GM23338 (cell line): ENCODE results near the gene DHX8. TPM values are rescaled to one million over a fixed set of nuclear protein-coding genes. Genes with fewer than 3 reads are reported as not detected.

Experiments
- ATAC-seq: fragments of 200-7000 bp; cut with Tn5 transposase; 3 replicates; pipeline ENCODE4 v1.9.1; 2020
- DNase-seq: peaks from one replicate; pipeline ENCODE4 v3.0.0-alpha.2; 2015; ENCODE audit warnings: low spot score
- H2AFZ ChIP-seq: fragments of 200-600 bp; sonication (generic); 2 replicates; pipeline ENCODE4 v1.8.0; 2016; ENCODE audit warnings: antibody characterized with exemption, mild to moderate bottlenecking, moderate library complexity
- H3F3A ChIP-seq: fragments of 200-600 bp; sonication (generic); replicated peaks from 2 replicates; pipeline ENCODE4 v1.8.0; 2017; ENCODE audit warnings: antibody characterized with exemption, mixed run types, low read depth
- H3K27ac ChIP-seq: fragments of 200-600 bp; sonication (generic); 2 replicates; pipeline ENCODE4 v1.6.1; 2016; ENCODE audit warnings: low read depth
- H3K27me3 ChIP-seq: fragments of 200-600 bp; sonication (generic); 2 replicates; pipeline ENCODE4 v1.8.0; 2016; ENCODE audit warnings: mild to moderate bottlenecking, mixed run types, moderate library complexity; ENCODE audit not compliant: insufficient read depth
- H3K36me3 ChIP-seq: fragments of 200-600 bp; sonication (generic); 2 replicates; pipeline ENCODE4 v1.8.0; 2016; ENCODE audit warnings: mild to moderate bottlenecking; ENCODE audit not compliant: insufficient read depth
- H3K4me1 ChIP-seq: fragments of 200-600 bp; sonication (generic); 2 replicates; pipeline ENCODE4 v1.8.0; 2016; ENCODE audit warnings: mild to moderate bottlenecking, moderate library complexity; ENCODE audit not compliant: insufficient read depth
- H3K4me2 ChIP-seq: fragments of 200-600 bp; sonication (generic); 2 replicates; pipeline ENCODE4 v1.7.1; 2017; ENCODE audit warnings: mixed run types
- H3K4me3 ChIP-seq: fragments of 200-600 bp; sonication (generic); 2 replicates; pipeline ENCODE4 v1.6.1; 2016; ENCODE audit warnings: mixed run types
- H3K79me2 ChIP-seq: fragments of 200-600 bp; sonication (generic); replicated peaks from 2 replicates; pipeline ENCODE4 v1.8.0; 2017; ENCODE audit warnings: mild to moderate bottlenecking; ENCODE audit not compliant: insufficient read depth
- H3K9me2 ChIP-seq: fragments of 200-600 bp; sonication (generic); 2 replicates; pipeline ENCODE4 v1.8.0; 2017; ENCODE audit not compliant: insufficient read depth
- H4K20me1 ChIP-seq: fragments of 200-600 bp; sonication (generic); replicated peaks from 2 replicates; pipeline ENCODE4 v1.8.0; 2017; ENCODE audit warnings: mild to moderate bottlenecking; ENCODE audit not compliant: insufficient read depth
- H3K27ac Mint-ChIP-seq: 2 replicates; pipeline ENCODE4 v1.8.0; 2020; ENCODE audit warnings: inconsistent platforms, mild to moderate bottlenecking, moderate library complexity, mixed read lengths
- H3K27me3 Mint-ChIP-seq: 3 replicates; pipeline ENCODE4 v1.8.0; 2022; ENCODE audit warnings: low read depth, mild to moderate bottlenecking, moderate library complexity, mixed read lengths, inconsistent platforms; ENCODE audit not compliant: insufficient read depth, poor library complexity
- H3K36me3 Mint-ChIP-seq: 3 replicates; pipeline ENCODE4 v1.8.0; 2021; ENCODE audit warnings: low read depth, mild to moderate bottlenecking, inconsistent platforms, moderate library complexity, mixed read lengths
- H3K4me1 Mint-ChIP-seq: 3 replicates; pipeline ENCODE4 v1.8.0; 2020; ENCODE audit warnings: mild to moderate bottlenecking, inconsistent platforms, mixed read lengths
- H3K4me3 Mint-ChIP-seq: 3 replicates; pipeline ENCODE4 v1.8.0; 2021; ENCODE audit warnings: moderate library complexity, mild to moderate bottlenecking, inconsistent platforms, mixed read lengths
- H3K9me3 Mint-ChIP-seq: 3 replicates; pipeline ENCODE4 v1.8.0; 2020; ENCODE audit warnings: moderate library complexity, mild to moderate bottlenecking, inconsistent platforms, mixed read lengths
- CREB1 ChIP-seq: fragments of 250-450 bp; sonication (Bioruptor Pico); IDR thresholded peaks from 2 replicates; pipeline ENCODE4 v1.5.0; 2020; ENCODE audit warnings: low read depth, mild to moderate bottlenecking, moderate library complexity
- ETS1 ChIP-seq: IDR thresholded peaks from 2 replicates; pipeline ENCODE4 v1.6.1; 2016; ENCODE audit warnings: antibody characterized with exemption
- EZH2 ChIP-seq: fragments of 200-600 bp; sonication (generic); IDR thresholded peaks from one replicate; pipeline ENCODE4 v1.8.0; 2017; ENCODE audit warnings: antibody characterized with exemption, mild to moderate bottlenecking, low read depth; ENCODE audit not compliant: unreplicated experiment
- EZH2phosphoT487 ChIP-seq: fragments of 200-600 bp; sonication (generic); IDR thresholded peaks from one replicate; pipeline ENCODE4 v1.8.1; 2018; ENCODE audit warnings: antibody characterized with exemption; ENCODE audit not compliant: unreplicated experiment
- JUNB ChIP-seq: IDR thresholded peaks from one replicate; pipeline ENCODE4 v1.6.1; 2016; ENCODE audit warnings: antibody characterized with exemption; ENCODE audit not compliant: unreplicated experiment
- NANOG ChIP-seq: IDR thresholded peaks from 2 replicates; pipeline ENCODE4 v1.6.1; 2016; ENCODE audit warnings: antibody characterized with exemption, borderline replicate concordance
- POLR2AphosphoS5 ChIP-seq: IDR thresholded peaks from 2 replicates; pipeline ENCODE4 v1.6.1; 2016; ENCODE audit warnings: antibody characterized with exemption, low read depth
- STAT1 ChIP-seq: IDR thresholded peaks from one replicate; pipeline ENCODE4 v1.6.1; 2016; ENCODE audit warnings: antibody characterized with exemption; ENCODE audit not compliant: unreplicated experiment
- ZNF114 ChIP-seq: fragments of 250-450 bp; sonication (Bioruptor Pico); IDR thresholded peaks from 2 replicates; pipeline ENCODE4 v1.5.0; 2020; ENCODE audit warnings: mild to moderate bottlenecking, moderate library complexity
- ZNF331 ChIP-seq: fragments of 250-450 bp; sonication (Bioruptor Pico); IDR thresholded peaks from 2 replicates; pipeline ENCODE4 v1.5.0; 2020; ENCODE audit warnings: low read depth, mild to moderate bottlenecking, moderate library complexity
- polyA plus RNA-seq: library from polyadenylated mRNA; unstranded; fragments of >200 nt; fragmentation: Nextera tagmentation; extraction: Ambion mirVana; gene quantifications from 2 replicates; pipeline ENCODE4 v1.2.1, GENCODE V29; 2016
- total RNA-seq: library from RNA; depleted of rRNA; stranded (reverse); fragments of >200 nt; shearing (Covaris generic); gene quantifications from 2 replicates; pipeline ENCODE4 v1.2.3, GENCODE V29; 2014
- TF ChIP-seq, protein P1 (sequence below): IDR thresholded peaks from one replicate; pipeline ENCODE4 v1.6.1; 2018; ENCODE audit warnings: antibody characterized with exemption; ENCODE audit not compliant: unreplicated experiment
- TF ChIP-seq, protein P2 (sequence below), 2 experiments: fragments of 200-600 bp in 1 of 2; sonication (generic) in 1 of 2; conservative IDR thresholded peaks; 2 replicates each; pipeline versions ENCODE4 v1.5.1 to v1.6.1; 2016 to 2017; ENCODE audit warnings: antibody characterized with exemption in 2 of 2, low read depth in 2 of 2, mild to moderate bottlenecking in 2 of 2, moderate library complexity in 1 of 2
- TF ChIP-seq, protein P3 (sequence below): fragments of 250-450 bp; sonication (Bioruptor Pico); IDR thresholded peaks from 2 replicates; pipeline ENCODE4 v1.5.0; 2020; ENCODE audit warnings: mild to moderate bottlenecking, moderate library complexity

The DHX8 gene
- total and polyA plus RNA-seq, 2 experiments from 2014 or later, result 35.3 to 81.1 TPM

DNA sequence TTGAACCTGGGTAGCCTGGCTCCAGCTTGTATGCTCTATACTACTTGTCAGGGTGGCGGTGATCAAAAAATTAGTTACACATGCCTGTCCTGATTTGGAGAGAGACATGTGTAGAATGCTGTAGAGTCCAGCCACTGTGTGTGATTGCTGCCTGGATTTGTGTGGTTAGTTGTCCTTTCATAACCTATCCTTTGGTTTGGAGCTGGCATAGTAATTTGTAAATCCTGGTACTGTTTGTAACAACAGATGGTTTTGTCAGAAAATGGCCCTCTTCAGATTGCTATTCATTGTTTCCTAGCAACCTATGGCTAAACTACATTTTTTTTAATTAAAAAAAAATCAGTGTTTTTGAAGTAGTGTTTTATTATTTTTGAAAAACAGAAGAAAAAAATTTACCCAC is 31.9 kb downstream of the DHX8 start:
- peaks cover 57% of the 10 kb centered on the region for H3K36me3 Mint-ChIP-seq
- H3K4me3 ChIP-seq, result no peak overlapping the region
- no peak overlapping the region for H3K4me3 Mint-ChIP-seq
- peaks cover 1% of the 10 kb centered on the region; the same call in 1 of the 3 replicates for H3K4me1 Mint-ChIP-seq
- H3K9me3 Mint-ChIP-seq, result no peaks in the 10 kb centered on the region
- H3K9me2 ChIP-seq, result no peaks in the 10 kb centered on the region
- H3K36me3 ChIP-seq, result peaks cover 39% of the 10 kb centered on the region
- H3K27me3 Mint-ChIP-seq, result no peaks in the 10 kb centered on the region
- H3K79me2 ChIP-seq, result no peaks in the 10 kb centered on the region
- no peak overlapping the region for H3K27ac Mint-ChIP-seq
- no peaks in the 10 kb centered on the region; the same call in 1 of the 2 replicates for H4K20me1 ChIP-seq
- H3K27me3 ChIP-seq, result no peaks in the 10 kb centered on the region
- H3K4me2 ChIP-seq, result no peak overlapping the region
- TF ChIP-seq ZNF331 (CRISPR knock-in tag) (no peak), EZH2phosphoT487 (no peak), STAT1 (no peak), JUNB (no peak), CREB1 (CRISPR knock-in tag) (no peak), NANOG (no peak), ETS1 (no peak), POLR2AphosphoS5 (no peak), EZH2 (no peak), ZNF114 (CRISPR knock-in tag) (no peak)
- TF ChIP-seq, protein P1, sequence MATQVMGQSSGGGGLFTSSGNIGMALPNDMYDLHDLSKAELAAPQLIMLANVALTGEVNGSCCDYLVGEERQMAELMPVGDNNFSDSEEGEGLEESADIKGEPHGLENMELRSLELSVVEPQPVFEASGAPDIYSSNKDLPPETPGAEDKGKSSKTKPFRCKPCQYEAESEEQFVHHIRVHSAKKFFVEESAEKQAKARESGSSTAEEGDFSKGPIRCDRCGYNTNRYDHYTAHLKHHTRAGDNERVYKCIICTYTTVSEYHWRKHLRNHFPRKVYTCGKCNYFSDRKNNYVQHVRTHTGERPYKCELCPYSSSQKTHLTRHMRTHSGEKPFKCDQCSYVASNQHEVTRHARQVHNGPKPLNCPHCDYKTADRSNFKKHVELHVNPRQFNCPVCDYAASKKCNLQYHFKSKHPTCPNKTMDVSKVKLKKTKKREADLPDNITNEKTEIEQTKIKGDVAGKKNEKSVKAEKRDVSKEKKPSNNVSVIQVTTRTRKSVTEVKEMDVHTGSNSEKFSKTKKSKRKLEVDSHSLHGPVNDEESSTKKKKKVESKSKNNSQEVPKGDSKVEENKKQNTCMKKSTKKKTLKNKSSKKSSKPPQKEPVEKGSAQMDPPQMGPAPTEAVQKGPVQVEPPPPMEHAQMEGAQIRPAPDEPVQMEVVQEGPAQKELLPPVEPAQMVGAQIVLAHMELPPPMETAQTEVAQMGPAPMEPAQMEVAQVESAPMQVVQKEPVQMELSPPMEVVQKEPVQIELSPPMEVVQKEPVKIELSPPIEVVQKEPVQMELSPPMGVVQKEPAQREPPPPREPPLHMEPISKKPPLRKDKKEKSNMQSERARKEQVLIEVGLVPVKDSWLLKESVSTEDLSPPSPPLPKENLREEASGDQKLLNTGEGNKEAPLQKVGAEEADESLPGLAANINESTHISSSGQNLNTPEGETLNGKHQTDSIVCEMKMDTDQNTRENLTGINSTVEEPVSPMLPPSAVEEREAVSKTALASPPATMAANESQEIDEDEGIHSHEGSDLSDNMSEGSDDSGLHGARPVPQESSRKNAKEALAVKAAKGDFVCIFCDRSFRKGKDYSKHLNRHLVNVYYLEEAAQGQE, result no peak
- TF ChIP-seq, protein P2, sequence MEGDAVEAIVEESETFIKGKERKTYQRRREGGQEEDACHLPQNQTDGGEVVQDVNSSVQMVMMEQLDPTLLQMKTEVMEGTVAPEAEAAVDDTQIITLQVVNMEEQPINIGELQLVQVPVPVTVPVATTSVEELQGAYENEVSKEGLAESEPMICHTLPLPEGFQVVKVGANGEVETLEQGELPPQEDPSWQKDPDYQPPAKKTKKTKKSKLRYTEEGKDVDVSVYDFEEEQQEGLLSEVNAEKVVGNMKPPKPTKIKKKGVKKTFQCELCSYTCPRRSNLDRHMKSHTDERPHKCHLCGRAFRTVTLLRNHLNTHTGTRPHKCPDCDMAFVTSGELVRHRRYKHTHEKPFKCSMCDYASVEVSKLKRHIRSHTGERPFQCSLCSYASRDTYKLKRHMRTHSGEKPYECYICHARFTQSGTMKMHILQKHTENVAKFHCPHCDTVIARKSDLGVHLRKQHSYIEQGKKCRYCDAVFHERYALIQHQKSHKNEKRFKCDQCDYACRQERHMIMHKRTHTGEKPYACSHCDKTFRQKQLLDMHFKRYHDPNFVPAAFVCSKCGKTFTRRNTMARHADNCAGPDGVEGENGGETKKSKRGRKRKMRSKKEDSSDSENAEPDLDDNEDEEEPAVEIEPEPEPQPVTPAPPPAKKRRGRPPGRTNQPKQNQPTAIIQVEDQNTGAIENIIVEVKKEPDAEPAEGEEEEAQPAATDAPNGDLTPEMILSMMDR (conservative IDR thresholded peaks at IDR 0.05; ENCODE audit: low read depth in 2 of 2), result no peak
- TF ChIP-seq, protein P3, sequence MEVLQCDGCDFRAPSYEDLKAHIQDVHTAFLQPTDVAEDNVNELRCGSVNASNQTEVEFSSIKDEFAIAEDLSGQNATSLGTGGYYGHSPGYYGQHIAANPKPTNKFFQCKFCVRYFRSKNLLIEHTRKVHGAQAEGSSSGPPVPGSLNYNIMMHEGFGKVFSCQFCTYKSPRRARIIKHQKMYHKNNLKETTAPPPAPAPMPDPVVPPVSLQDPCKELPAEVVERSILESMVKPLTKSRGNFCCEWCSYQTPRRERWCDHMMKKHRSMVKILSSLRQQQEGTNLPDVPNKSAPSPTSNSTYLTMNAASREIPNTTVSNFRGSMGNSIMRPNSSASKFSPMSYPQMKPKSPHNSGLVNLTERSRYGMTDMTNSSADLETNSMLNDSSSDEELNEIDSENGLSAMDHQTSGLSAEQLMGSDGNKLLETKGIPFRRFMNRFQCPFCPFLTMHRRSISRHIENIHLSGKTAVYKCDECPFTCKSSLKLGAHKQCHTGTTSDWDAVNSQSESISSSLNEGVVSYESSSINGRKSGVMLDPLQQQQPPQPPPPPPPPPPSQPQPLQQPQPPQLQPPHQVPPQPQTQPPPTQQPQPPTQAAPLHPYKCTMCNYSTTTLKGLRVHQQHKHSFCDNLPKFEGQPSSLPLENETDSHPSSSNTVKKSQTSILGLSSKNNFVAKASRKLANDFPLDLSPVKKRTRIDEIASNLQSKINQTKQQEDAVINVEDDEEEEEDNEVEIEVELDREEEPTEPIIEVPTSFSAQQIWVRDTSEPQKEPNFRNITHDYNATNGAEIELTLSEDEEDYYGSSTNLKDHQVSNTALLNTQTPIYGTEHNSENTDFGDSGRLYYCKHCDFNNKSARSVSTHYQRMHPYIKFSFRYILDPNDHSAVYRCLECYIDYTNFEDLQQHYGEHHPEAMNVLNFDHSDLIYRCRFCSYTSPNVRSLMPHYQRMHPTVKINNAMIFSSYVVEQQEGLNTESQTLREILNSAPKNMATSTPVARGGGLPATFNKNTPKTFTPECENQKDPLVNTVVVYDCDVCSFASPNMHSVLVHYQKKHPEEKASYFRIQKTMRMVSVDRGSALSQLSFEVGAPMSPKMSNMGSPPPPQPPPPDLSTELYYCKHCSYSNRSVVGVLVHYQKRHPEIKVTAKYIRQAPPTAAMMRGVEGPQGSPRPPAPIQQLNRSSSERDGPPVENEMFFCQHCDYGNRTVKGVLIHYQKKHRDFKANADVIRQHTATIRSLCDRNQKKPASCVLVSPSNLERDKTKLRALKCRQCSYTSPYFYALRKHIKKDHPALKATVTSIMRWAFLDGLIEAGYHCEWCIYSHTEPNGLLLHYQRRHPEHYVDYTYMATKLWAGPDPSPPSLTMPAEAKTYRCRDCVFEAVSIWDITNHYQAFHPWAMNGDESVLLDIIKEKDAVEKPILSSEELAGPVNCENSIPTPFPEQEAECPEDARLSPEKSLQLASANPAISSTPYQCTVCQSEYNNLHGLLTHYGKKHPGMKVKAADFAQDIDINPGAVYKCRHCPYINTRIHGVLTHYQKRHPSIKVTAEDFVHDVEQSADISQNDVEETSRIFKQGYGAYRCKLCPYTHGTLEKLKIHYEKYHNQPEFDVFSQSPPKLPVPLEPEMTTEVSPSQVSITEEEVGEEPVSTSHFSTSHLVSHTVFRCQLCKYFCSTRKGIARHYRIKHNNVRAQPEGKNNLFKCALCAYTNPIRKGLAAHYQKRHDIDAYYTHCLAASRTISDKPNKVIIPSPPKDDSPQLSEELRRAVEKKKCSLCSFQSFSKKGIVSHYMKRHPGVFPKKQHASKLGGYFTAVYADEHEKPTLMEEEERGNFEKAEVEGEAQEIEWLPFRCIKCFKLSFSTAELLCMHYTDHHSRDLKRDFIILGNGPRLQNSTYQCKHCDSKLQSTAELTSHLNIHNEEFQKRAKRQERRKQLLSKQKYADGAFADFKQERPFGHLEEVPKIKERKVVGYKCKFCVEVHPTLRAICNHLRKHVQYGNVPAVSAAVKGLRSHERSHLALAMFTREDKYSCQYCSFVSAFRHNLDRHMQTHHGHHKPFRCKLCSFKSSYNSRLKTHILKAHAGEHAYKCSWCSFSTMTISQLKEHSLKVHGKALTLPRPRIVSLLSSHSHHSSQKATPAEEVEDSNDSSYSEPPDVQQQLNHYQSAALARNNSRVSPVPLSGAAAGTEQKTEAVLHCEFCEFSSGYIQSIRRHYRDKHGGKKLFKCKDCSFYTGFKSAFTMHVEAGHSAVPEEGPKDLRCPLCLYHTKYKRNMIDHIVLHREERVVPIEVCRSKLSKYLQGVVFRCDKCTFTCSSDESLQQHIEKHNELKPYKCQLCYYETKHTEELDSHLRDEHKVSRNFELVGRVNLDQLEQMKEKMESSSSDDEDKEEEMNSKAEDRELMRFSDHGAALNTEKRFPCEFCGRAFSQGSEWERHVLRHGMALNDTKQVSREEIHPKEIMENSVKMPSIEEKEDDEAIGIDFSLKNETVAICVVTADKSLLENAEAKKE (CRISPR knock-in tag), result no peak
- DNase-seq (no peak), ATAC-seq (no peak)
- H2AFZ ChIP-seq, result no peak overlapping the region
- H3K27ac ChIP-seq, result no peak overlapping the region
- H3F3A ChIP-seq, result peaks cover 20% of the 10 kb centered on the region
- H3K4me1 ChIP-seq, result no peaks in the 10 kb centered on the region
